Breast epithelium (tissue), 4 donors: ENCODE data around the gene HS3ST1. TPM values are rescaled to one million over a fixed set of nuclear protein-coding genes. Genes with fewer than 3 reads are reported as not detected.

ENCODE experiments used
- DNase-seq, 2 donors: peaks; one replicate each; pipeline ENCODE4 v3.0.0-alpha.2; 2019; ENCODE audit warnings: low spot score in 2 of 2
- H3K27ac ChIP-seq, 2 donors: fragments of 200-600 bp; sonication (generic) in 1 of 2; one replicate each; pipeline ENCODE4 v1.5.1; 2016 to 2019; ENCODE audit warnings: mild to moderate bottlenecking in 1 of 2
- H3K27me3 ChIP-seq, 2 donors: fragments of 200-600 bp; sonication (generic) in 1 of 2; one replicate each; pipeline versions ENCODE4 v1.5.1 to v1.6.0; 2017 to 2019; ENCODE audit warnings: control low read depth in 1 of 2, mild to moderate bottlenecking in 1 of 2
- H3K36me3 ChIP-seq: fragments of 200-600 bp; one replicate; pipeline ENCODE4 v1.5.1; 2019
- H3K4me1 ChIP-seq, 2 donors: fragments of 200-600 bp; sonication (generic); one replicate each; pipeline ENCODE4 v1.5.1; 2016 to 2019; ENCODE audit warnings: control low read depth in 1 of 2
- H3K4me3 ChIP-seq, 3 donors: fragments of 200-600 bp; sonication (generic); 1 replicate in 2 of 3; 2 replicates in 1 of 3; pipeline ENCODE4 v1.5.1; 2016 to 2019; ENCODE audit warnings: mild to moderate bottlenecking in 3 of 3, moderate library complexity in 2 of 3
- H3K9me3 ChIP-seq, 2 donors: fragments of 200-600 bp; sonication (generic) in 1 of 2; one replicate each; pipeline ENCODE4 v1.5.1; 2016 to 2019; ENCODE audit warnings: control low read depth in 1 of 2
- POLR2A ChIP-seq: fragments of 450-650 bp; IDR thresholded peaks from one replicate; pipeline ENCODE4 v1.6.1; 2016; ENCODE audit warnings: antibody characterized with exemption, mild to moderate bottlenecking, moderate library complexity
- POLR2AphosphoS5 ChIP-seq, 3 donors: sonication (generic); formaldehyde crosslinking; IDR thresholded peaks; one replicate each; pipeline ENCODE4 v1.6.1; 2017; ENCODE audit warnings: antibody characterized with exemption in 3 of 3
- intact Hi-C: fragments of 100-400 bp; cut with DNase I; formaldehyde crosslinking; loops from one replicate; pipeline ENCODE4 v1.15.1; 2023; ENCODE audit warnings: low total_unique reads
- total RNA-seq, 3 donors: library from RNA; depleted of rRNA; stranded (reverse); fragments of >200 nt; gene quantifications; one replicate each; pipeline ENCODE4 v1.1.0, GENCODE V29; 2016
- TF ChIP-seq, protein P1 (sequence below), 3 donors: fragments of 450-650 bp; IDR thresholded peaks; one replicate each; pipeline ENCODE4 v1.5.1; 2016 to 2017; ENCODE audit warnings: antibody characterized with exemption in 3 of 3, mild to moderate bottlenecking in 3 of 3, moderate library complexity in 3 of 3

Gene HS3ST1
- total RNA-seq, 3 donors from 2014 or later = 1.6 to 3.8 (median 3.6) TPM

DNA sequence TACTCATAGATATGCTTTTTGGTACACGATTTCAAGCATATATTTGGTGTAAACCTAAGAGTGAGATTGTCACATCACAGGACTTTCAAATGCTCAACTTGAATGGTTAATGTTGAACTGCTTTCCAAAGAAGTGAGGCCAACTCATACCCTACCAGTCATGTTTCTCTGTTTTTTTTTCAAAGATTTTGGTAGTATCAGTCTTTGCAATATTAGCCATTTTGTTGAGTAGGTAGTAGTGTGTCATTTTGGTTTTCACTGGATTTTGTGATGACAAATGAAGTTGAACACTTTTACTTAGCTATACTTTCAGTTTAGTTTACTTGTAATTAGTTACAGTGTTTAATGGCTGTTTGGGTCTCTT is 12.5 kb upstream of the HS3ST1 start:
- Histone ChIP-seq H3K4me3 (no peak overlapping the region), H3K36me3 (no peaks in the 10 kb centered on the region), H3K27ac (no peak overlapping the region), H3K9me3 (no peaks in the 10 kb centered on the region), H3K4me1 (no peaks in the 10 kb centered on the region), H3K27me3 (no peaks in the 10 kb centered on the region)
- DNase-seq = no peak
- TF ChIP-seq POLR2A (no peak), POLR2AphosphoS5 (IDR thresholded peaks at IDR 0.05) (no peak)
- TF ChIP-seq, protein P1, sequence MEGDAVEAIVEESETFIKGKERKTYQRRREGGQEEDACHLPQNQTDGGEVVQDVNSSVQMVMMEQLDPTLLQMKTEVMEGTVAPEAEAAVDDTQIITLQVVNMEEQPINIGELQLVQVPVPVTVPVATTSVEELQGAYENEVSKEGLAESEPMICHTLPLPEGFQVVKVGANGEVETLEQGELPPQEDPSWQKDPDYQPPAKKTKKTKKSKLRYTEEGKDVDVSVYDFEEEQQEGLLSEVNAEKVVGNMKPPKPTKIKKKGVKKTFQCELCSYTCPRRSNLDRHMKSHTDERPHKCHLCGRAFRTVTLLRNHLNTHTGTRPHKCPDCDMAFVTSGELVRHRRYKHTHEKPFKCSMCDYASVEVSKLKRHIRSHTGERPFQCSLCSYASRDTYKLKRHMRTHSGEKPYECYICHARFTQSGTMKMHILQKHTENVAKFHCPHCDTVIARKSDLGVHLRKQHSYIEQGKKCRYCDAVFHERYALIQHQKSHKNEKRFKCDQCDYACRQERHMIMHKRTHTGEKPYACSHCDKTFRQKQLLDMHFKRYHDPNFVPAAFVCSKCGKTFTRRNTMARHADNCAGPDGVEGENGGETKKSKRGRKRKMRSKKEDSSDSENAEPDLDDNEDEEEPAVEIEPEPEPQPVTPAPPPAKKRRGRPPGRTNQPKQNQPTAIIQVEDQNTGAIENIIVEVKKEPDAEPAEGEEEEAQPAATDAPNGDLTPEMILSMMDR (IDR thresholded peaks at IDR 0.05) = no peak
- intact Hi-C loops = no loop called here

- TF ChIP-seq POLR2AphosphoS5 (IDR thresholded peaks at IDR 0.05) (no peak), POLR2A (no peak)
- TF ChIP-seq, protein P1 (IDR thresholded peaks at IDR 0.05) = no peak
- no peak for DNase-seq
- no peaks in the 10 kb centered on the region for H3K36me3 ChIP-seq
- H3K27ac ChIP-seq = no peak overlapping the region
- no peak overlapping the region for H3K4me3 ChIP-seq
- H3K27me3 ChIP-seq = no peaks in the 10 kb centered on the region
- intact Hi-C loops = no loop called here
- H3K4me1 ChIP-seq = no peaks in the 10 kb centered on the region
- H3K9me3 ChIP-seq = no peaks in the 10 kb centered on the region
Observed at GRCh38 chr4:11440481-11441193, 11.9 kb upstream of the HS3ST1 start.

DNA sequence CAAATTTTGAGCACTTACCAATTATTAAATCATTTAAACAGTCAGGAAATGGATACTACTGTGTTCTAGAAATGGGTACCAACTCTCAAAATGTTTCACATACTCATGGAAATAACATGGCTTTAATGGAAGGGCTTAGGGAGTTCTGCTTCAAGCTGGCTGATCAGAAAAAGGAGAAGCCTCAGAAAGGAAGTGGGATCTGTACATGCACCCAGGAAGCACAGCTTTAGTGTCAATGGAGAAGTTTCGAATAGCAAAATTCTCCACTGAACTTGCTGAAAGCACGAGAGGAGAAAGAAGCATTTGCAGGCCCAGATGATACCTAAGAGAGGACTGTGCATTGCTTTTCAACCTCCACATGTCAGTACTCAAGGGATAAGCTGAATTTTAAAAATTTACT is 11.1 kb upstream of the HS3ST1 start:
- Histone ChIP-seq H3K9me3 (no peaks in the 10 kb centered on the region), H3K36me3 (no peaks in the 10 kb centered on the region), H3K4me3 (no peak overlapping the region), H3K27ac (no peak overlapping the region), H3K4me1 (no peaks in the 10 kb centered on the region), H3K27me3 (no peaks in the 10 kb centered on the region)
- no peak for TF ChIP-seq POLR2A
- TF ChIP-seq, protein P1 (IDR thresholded peaks at IDR 0.05) = no peak
- TF ChIP-seq POLR2AphosphoS5 (IDR thresholded peaks at IDR 0.05) = no peak
- DNase-seq = no peak
- intact Hi-C loops = no loop called here

DNA sequence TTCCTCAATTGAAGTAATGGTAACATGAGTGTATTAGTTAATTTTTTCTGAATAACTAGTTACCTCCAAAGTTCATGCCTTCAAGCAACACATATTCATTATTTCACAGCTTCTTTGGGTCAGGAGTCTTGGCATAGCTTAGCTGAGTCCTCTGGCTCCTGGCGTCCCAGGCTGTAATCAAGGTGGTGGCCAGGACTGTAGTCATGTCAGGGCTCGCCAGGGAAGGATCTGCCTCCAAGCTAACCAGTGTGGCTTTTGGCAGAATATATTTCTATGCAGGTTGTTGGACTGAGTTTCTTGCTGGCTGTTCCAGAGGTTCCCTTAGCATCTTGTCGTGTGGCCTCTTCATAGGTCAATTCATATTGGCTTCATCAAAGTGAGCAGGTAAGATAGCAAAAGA is 10.0 kb upstream of the HS3ST1 start:
- peak in 1 of 2 donors; percentile 58 for DNase-seq
- Histone ChIP-seq H3K27ac (no peak overlapping the region), H3K36me3 (no peaks in the 10 kb centered on the region), H3K27me3 (no peaks in the 10 kb centered on the region), H3K9me3 (no peaks in the 10 kb centered on the region), H3K4me1 (no peaks in the 10 kb centered on the region), H3K4me3 (no peak overlapping the region)
- TF ChIP-seq POLR2A = no peak
- TF ChIP-seq POLR2AphosphoS5 (IDR thresholded peaks at IDR 0.05) = no peak
- TF ChIP-seq, protein P1 (IDR thresholded peaks at IDR 0.05) = no peak
- intact Hi-C loops = no loop called here

DNA sequence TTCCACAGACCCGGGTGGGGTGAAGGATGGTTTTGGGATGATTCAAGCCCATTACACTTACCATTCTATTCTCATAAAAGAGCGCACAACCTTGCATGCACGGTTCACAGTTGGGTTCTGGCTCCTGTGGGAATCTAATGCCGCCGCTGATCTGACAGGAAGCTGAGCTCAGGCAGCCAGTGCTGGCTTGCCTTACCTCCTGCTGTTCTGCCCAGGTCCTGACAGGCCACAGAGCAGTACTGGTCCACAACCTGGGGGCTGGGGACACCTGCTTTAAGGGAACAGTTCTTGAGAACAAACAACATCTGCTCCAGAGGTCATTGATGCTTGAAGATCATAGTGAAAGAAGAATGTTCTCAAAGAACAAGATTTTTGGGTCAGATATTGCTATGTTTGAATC is 8.0 kb upstream of the HS3ST1 start:
- no peak overlapping the region for H3K27ac ChIP-seq
- H3K4me3 ChIP-seq = no peak overlapping the region
- no peaks in the 10 kb centered on the region for H3K36me3 ChIP-seq
- no peaks in the 10 kb centered on the region for H3K9me3 ChIP-seq
- intact Hi-C loops = no loop called here
- no peaks in the 10 kb centered on the region for H3K27me3 ChIP-seq
- no peak for DNase-seq
- H3K4me1 ChIP-seq = no peaks in the 10 kb centered on the region
- TF ChIP-seq POLR2AphosphoS5 (IDR thresholded peaks at IDR 0.05) (no peak), POLR2A (no peak)
- TF ChIP-seq, protein P1 (IDR thresholded peaks at IDR 0.05) = no peak
